AG09319 (cell line): ENCODE results near the gene NT5C2.

Experiments used
- DNase-seq: peaks from one replicate; pipeline ENCODE4 v3.0.0-alpha.2; 2010; ENCODE audit warnings: low read depth; ENCODE audit errors: extremely low read depth
- CTCF ChIP-seq: IDR thresholded peaks from 2 replicates; pipeline ENCODE4 v1.5.1; 2011; ENCODE audit warnings: low read depth, mild to moderate bottlenecking, inconsistent platforms, low read length, moderate library complexity

Gene NT5C2

GRCh38 chr10:103106539-103106938, 86.5 kb downstream of the NT5C2 start:
- no peak for DNase-seq
- TF ChIP-seq CTCF: no peak

- no peak for DNase-seq
- no peak for TF ChIP-seq CTCF
These were observed 87.6 kb downstream of the NT5C2 start for GRCh38 chr10:103105462-103105861.

GRCh38 chr10:103104721-103105120, 88.4 kb downstream of the NT5C2 start:
- no peak for TF ChIP-seq CTCF
- DNase-seq: no peak

GRCh38 chr10:103103989-103104388, 89.1 kb downstream of the NT5C2 start:
- no peak for TF ChIP-seq CTCF
- no peak for DNase-seq

GRCh38 chr10:103102195-103102594, 90.9 kb downstream of the NT5C2 start:
- no peak for DNase-seq
- TF ChIP-seq CTCF: no peak

GRCh38 chr10:103100620-103101019, 92.5 kb downstream of the NT5C2 start:
- TF ChIP-seq CTCF: no peak

GRCh38 chr10:103098240-103098639, 94.8 kb downstream of the NT5C2 start:
- no peak for DNase-seq
- TF ChIP-seq CTCF: no peak

More at GRCh38 chr10:103100620-103101019, 92.5 kb downstream of the NT5C2 start:
- DNase-seq: no peak
